ENCODE data around the gene CFL2. TPM values are rescaled to one million over a fixed set of nuclear protein-coding genes. Genes with fewer than 3 reads are reported as not detected.

Gene CFL2
- total and polyA plus RNA-seq, 2 of the 13 experiments (the other 11 are each of a cell fraction or from before 2014, with no cell fraction given), result 114 to 158 TPM

- TF ChIP-seq ZNF407 (CRISPR knock-in tag; IDR thresholded peaks at IDR 0.05; ENCODE audit: not compliant biosample characterization) (no peak), HOXA3 (CRISPR knock-in tag; IDR thresholded peaks at IDR 0.05) (no peak), MXD1 (CRISPR knock-in tag; IDR thresholded peaks at IDR 0.05) (no peak), BORCS8-MEF2B (CRISPR knock-in tag; IDR thresholded peaks at IDR 0.05) (no peak), ZNF549 (CRISPR knock-in tag; IDR thresholded peaks at IDR 0.05) (no peak)
These were observed 53.6 kb downstream of the CFL2 start (continued) for GRCh38 chr14:34660796-34661195.

Small RNAs within 50 kb of the gene (small RNA-seq; reads per million reads assigned to genes)
- 0 reads per million in 3 experiments for gene RNU6-1261P (ENCODE audit: insufficient read depth in 2 of 3, insufficient read length in 3 of 3, low read depth in 2 of 3, low replicate concordance in 1 of 3)

Other genes with a start within 250 kb of the CFL2 start
- gene EAPP, start 174.9 kb downstream of the CFL2 start, total RNA-seq (2016; rRNA removed; fragmentation: Illumina TruSeq; extraction: Trizol), result 110 and 163 TPM in 2 replicates
- 57.8 and 68.7 TPM in 2 replicates for gene EAPP, start 174.9 kb downstream of the CFL2 start, polyA plus RNA-seq (2011; rRNA removed)
- 169 and 318 TPM in 2 replicates for gene SNX6, start 84.4 kb downstream of the CFL2 start, total RNA-seq (2016; rRNA removed; fragmentation: Illumina TruSeq; extraction: Trizol)
- gene SNX6, start 84.4 kb downstream of the CFL2 start, polyA plus RNA-seq (2011; rRNA removed), result 62.9 and 92.3 TPM in 2 replicates
- gene BAZ1A, start 160.8 kb upstream of the CFL2 start, total RNA-seq (2016; rRNA removed; fragmentation: Illumina TruSeq; extraction: Trizol), result 56.8 and 68.3 TPM in 2 replicates
- 19.6 and 20.9 TPM in 2 replicates for gene BAZ1A, start 160.8 kb upstream of the CFL2 start, polyA plus RNA-seq (2011; rRNA removed)

Measured in HepG2 (cell line).